ENCODE data around the gene AKT3. TPM values are rescaled to one million over a fixed set of nuclear protein-coding genes. Genes with fewer than 3 reads are reported as not detected.

Gene AKT3
- total and polyA plus RNA-seq, 2 experiments from 2014 or later = 4.5 to 18.5 TPM

DNA sequence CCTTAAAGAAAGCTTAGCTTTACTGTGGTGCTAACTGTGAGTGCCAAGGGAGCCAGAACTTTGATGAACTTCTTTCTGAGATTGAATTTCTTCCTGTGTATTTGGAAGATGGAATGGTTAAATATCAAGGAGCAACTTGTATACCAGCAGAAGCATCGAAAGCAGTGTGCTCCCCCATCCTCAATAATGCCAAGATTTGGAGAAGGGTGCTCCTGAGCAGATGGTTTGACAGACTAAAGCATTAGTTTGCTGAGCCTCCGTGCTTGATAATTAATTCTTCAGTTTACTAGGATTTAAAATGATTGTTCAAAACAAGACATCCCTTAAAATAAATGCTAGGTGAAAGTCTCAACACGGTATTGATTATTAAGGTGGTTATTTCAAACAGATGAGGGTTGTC is 42.4 kb upstream of the AKT3 start:
- TF ChIP-seq EZH2phosphoT487 (IDR thresholded peaks at IDR 0.05; ENCODE audit: unreplicated experiment) = no peak
- TF ChIP-seq, protein P1, sequence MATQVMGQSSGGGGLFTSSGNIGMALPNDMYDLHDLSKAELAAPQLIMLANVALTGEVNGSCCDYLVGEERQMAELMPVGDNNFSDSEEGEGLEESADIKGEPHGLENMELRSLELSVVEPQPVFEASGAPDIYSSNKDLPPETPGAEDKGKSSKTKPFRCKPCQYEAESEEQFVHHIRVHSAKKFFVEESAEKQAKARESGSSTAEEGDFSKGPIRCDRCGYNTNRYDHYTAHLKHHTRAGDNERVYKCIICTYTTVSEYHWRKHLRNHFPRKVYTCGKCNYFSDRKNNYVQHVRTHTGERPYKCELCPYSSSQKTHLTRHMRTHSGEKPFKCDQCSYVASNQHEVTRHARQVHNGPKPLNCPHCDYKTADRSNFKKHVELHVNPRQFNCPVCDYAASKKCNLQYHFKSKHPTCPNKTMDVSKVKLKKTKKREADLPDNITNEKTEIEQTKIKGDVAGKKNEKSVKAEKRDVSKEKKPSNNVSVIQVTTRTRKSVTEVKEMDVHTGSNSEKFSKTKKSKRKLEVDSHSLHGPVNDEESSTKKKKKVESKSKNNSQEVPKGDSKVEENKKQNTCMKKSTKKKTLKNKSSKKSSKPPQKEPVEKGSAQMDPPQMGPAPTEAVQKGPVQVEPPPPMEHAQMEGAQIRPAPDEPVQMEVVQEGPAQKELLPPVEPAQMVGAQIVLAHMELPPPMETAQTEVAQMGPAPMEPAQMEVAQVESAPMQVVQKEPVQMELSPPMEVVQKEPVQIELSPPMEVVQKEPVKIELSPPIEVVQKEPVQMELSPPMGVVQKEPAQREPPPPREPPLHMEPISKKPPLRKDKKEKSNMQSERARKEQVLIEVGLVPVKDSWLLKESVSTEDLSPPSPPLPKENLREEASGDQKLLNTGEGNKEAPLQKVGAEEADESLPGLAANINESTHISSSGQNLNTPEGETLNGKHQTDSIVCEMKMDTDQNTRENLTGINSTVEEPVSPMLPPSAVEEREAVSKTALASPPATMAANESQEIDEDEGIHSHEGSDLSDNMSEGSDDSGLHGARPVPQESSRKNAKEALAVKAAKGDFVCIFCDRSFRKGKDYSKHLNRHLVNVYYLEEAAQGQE (IDR thresholded peaks at IDR 0.05; ENCODE audit: unreplicated experiment) = no peak
- Mint-ChIP-seq H3K27ac (no peak overlapping the region), H3K36me3 (ENCODE audit: low read depth) (no peaks in the 10 kb centered on the region), H3K4me3 (no peak overlapping the region), H3K4me1 (peaks cover 6% of the 10 kb centered on the region; the same call in 2 of the 3 replicates), H3K27me3 (ENCODE audit: insufficient read depth, low read depth, poor library complexity) (peaks cover 4% of the 10 kb centered on the region), H3K9me3 (no peaks in the 10 kb centered on the region)
- ATAC-seq (no peak), DNase-seq (ENCODE audit: low spot score) (no peak)
- H3K27ac ChIP-seq (ENCODE audit: low read depth) = no peak overlapping the region
- H3K4me2 ChIP-seq = no peak overlapping the region
- H3K36me3 ChIP-seq (ENCODE audit: insufficient read depth) = no peaks in the 10 kb centered on the region
- no peaks in the 10 kb centered on the region for H3K27me3 ChIP-seq (ENCODE audit: insufficient read depth)
- no peaks in the 10 kb centered on the region for H3K79me2 ChIP-seq (replicated peaks; ENCODE audit: insufficient read depth)
- H3K4me3 ChIP-seq = no peak overlapping the region
- no peaks in the 10 kb centered on the region for H3K9me2 ChIP-seq (ENCODE audit: insufficient read depth)
- H3F3A ChIP-seq (replicated peaks; ENCODE audit: low read depth) = no peaks in the 10 kb centered on the region
- H3K4me1 ChIP-seq (ENCODE audit: insufficient read depth) = no peaks in the 10 kb centered on the region
- H2AFZ ChIP-seq = no peak overlapping the region
- H4K20me1 ChIP-seq (replicated peaks; ENCODE audit: insufficient read depth) = no peaks in the 10 kb centered on the region

DNA sequence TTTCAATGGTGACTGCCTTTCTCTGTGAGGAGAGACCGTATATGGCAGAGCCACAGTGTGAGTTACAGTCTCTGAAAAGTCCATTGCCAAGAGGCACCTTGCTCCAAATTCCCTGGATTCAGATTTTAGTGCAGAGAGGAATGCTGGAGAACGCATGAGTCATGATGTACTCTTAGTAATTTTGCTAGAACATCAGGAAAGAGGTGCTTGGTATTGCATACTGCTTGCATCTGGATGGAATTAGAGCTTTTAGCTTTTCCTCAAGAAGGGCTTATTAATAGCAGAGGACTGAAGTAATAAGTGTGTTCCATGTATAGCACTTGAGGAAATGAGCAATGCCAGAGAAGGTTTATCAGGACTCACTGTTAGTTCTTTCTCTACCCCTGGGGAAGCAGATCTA is 40.5 kb upstream of the AKT3 start:
- ATAC-seq = no peak
- H3K27me3 ChIP-seq (ENCODE audit: insufficient read depth) = no peaks in the 10 kb centered on the region
- TF ChIP-seq EZH2phosphoT487 (IDR thresholded peaks at IDR 0.05; ENCODE audit: unreplicated experiment) = no peak
- TF ChIP-seq ZNF331 (CRISPR knock-in tag; IDR thresholded peaks at IDR 0.05; ENCODE audit: low read depth) = no peak
- no peak for TF ChIP-seq ZNF462 (CRISPR knock-in tag; IDR thresholded peaks at IDR 0.05)
- TF ChIP-seq, protein P1 (IDR thresholded peaks at IDR 0.05; ENCODE audit: unreplicated experiment) = no peak
- no peak for TF ChIP-seq JUNB (IDR thresholded peaks at IDR 0.05; ENCODE audit: unreplicated experiment)
- TF ChIP-seq POLR2AphosphoS5 (IDR thresholded peaks at IDR 0.05; ENCODE audit: low read depth) = no peak
- TF ChIP-seq, protein P2, sequence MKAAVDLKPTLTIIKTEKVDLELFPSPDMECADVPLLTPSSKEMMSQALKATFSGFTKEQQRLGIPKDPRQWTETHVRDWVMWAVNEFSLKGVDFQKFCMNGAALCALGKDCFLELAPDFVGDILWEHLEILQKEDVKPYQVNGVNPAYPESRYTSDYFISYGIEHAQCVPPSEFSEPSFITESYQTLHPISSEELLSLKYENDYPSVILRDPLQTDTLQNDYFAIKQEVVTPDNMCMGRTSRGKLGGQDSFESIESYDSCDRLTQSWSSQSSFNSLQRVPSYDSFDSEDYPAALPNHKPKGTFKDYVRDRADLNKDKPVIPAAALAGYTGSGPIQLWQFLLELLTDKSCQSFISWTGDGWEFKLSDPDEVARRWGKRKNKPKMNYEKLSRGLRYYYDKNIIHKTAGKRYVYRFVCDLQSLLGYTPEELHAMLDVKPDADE (IDR thresholded peaks at IDR 0.05) = no peak

More for the DNA sequence above, 40.5 kb upstream of the AKT3 start:
- H3K36me3 ChIP-seq (ENCODE audit: insufficient read depth) = no peaks in the 10 kb centered on the region
- H3K9me2 ChIP-seq (ENCODE audit: insufficient read depth) = no peaks in the 10 kb centered on the region
- H3K4me1 ChIP-seq (ENCODE audit: insufficient read depth) = no peaks in the 10 kb centered on the region
- H3F3A ChIP-seq (replicated peaks; ENCODE audit: low read depth) = no peaks in the 10 kb centered on the region
- Mint-ChIP-seq H3K27me3 (ENCODE audit: insufficient read depth, low read depth, poor library complexity) (no peaks in the 10 kb centered on the region), H3K4me3 (no peak overlapping the region), H3K27ac (no peak overlapping the region), H3K4me1 (peaks cover 3% of the 10 kb centered on the region; the same call in 1 of the 3 replicates), H3K9me3 (no peaks in the 10 kb centered on the region), H3K36me3 (ENCODE audit: low read depth) (no peaks in the 10 kb centered on the region)
- peak overlapping the region; percentile 50; the same call in 1 of the 2 replicates for H3K27ac ChIP-seq (ENCODE audit: low read depth)
- no peak overlapping the region for H3K4me2 ChIP-seq
- H4K20me1 ChIP-seq (replicated peaks; ENCODE audit: insufficient read depth) = no peaks in the 10 kb centered on the region
- H3K79me2 ChIP-seq (replicated peaks; ENCODE audit: insufficient read depth) = no peaks in the 10 kb centered on the region
- peak overlapping the region; percentile 66 for H2AFZ ChIP-seq
- DNase-seq (ENCODE audit: low spot score) = no peak
- H3K4me3 ChIP-seq = no peak overlapping the region

All from GM23338 (cell line).